Esophagus squamous epithelium (tissue), 4 donors: Measurements from ENCODE around the gene HOXB6.

ENCODE experiments used
- CTCF ChIP-seq, 6 experiments: fragments of 450-650 bp in 4 of 6; fragments of 200-600 bp in 2 of 6; sonication (generic) in 2 of 6; IDR thresholded peaks; one replicate each; pipeline ENCODE4 v1.5.1; 2016 to 2019; ENCODE audit warnings: antibody characterized with exemption in 6 of 6, mild to moderate bottlenecking in 4 of 6, moderate library complexity in 4 of 6
- POLR2A ChIP-seq, 4 donors: fragments of 450-650 bp; IDR thresholded peaks; one replicate each; pipeline ENCODE4 v1.6.1; 2017; ENCODE audit warnings: antibody characterized with exemption in 4 of 4, mild to moderate bottlenecking in 4 of 4, moderate library complexity in 3 of 4

- TF ChIP-seq POLR2A (IDR thresholded peaks at IDR 0.05) = no peak
- no peak for TF ChIP-seq CTCF (IDR thresholded peaks at IDR 0.05)
Observed at GRCh38 chr17:48563867-48564187, 41.0 kb downstream of the HOXB6 start.
